NCI-H1436 (cell line): ENCODE measurements around the gene PRPF38A.

Experiments
- DNase-seq: peaks from one replicate; lab custom pipeline; 2025; lab: John Stamatoyannopoulos, UW

Gene PRPF38A

GRCh38 chr1:52463891-52464290 is 59.5 kb downstream of the PRPF38A start:
- DNase-seq, result no peak

GRCh38 chr1:52469108-52469507 is 64.7 kb downstream of the PRPF38A start:
- DNase-seq, result no peak
